Activated CD4-positive, alpha-beta T cell treated with anti-CD3 and anti-CD28 coated beads for 24 hours (primary cell): ENCODE results near the gene GLT1D1.

Experiments used
- DNase-seq, 2 donors: peaks; one replicate each; pipeline ENCODE4 v3.0.0-alpha.2; 2020; ENCODE audit warnings: low read depth in 2 of 2

GLT1D1 gene

GRCh38 chr12:129002427-129002826 lies 149.1 kb downstream of the GLT1D1 start:
- DNase-seq, result no peak

DNA sequence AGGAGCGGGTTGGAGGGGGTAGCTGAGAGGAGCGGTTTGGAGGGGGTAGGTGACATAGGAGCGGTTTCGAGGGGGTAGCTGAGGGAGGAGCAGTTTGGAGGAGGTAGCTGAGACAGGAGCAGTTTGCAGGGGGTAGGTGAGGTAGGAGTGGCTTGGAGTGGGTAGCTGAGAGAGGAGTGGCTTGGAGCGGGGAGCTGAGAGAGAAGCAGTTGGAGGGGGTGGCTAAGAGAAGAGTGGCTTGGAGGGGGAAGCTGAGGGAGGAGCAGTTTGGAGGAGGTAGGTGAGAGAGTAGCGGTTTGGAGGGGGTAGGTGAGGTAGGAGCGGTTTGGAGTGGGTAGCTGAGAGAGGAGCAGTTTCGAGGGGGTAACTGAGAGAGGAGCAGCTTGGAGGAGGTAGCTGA lies 152.1 kb downstream of the GLT1D1 start:
- DNase-seq, result no peak

DNA sequence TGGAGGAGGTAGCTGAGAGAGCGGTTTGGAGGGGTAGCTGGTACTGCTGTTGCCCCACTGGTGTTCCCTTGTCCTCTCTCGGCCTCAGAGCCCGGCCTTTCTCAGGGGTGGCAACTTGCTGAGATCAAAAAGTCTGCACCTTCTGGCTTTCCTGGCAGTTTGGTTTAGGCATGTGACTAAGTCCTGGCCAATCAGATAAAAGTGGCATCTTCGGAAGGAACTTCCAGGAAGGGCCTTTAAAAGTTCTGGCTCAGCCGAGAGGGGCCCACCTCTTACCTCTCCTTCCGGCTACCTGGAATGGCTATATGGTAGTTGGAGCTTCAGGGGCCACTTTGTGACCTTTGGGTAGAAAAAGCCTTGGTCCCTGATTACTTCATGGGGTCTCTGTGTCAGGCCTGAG lies 152.6 kb downstream of the GLT1D1 start:
- no peak for DNase-seq

DNA sequence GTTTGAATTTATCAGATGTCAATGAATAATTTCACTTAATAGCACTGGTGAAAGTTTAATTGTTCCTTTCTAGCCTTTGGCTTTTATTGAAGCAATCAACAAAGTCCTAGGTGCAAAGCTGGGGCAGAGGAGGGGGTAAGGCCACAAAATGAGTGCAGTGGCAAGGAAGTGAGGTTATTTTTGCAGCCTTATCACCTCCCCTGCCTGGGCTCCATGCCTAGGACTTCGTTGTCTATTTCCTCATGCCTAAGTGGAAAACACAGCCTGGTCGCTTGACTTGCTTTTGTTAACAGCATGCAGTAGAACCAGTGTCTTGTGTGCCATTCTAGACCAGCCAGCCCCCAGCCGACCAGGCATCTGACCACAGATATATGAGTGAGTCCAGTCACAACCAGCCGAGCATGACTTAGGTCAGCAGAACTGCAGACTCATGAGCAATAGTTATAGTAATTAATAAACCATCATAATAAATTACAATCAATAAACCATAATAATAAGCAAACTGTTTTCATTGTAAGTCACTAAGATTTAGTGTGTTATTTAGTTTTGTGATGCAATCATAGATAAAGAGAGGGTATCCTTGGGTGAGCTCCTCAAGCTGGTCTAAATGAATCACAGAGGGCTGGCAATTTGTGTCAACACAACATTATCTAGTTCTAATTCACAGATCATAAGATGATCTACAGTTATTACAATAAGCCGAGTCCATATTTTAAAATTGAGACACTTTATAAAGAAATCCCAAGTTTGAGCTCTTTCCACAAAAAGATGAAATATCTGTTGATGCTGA lies 156.8 kb downstream of the GLT1D1 start:
- no peak for DNase-seq

- no peak for DNase-seq
These were observed 162.9 kb downstream of the GLT1D1 start for GRCh38 chr12:129016159-129016558.

DNA sequence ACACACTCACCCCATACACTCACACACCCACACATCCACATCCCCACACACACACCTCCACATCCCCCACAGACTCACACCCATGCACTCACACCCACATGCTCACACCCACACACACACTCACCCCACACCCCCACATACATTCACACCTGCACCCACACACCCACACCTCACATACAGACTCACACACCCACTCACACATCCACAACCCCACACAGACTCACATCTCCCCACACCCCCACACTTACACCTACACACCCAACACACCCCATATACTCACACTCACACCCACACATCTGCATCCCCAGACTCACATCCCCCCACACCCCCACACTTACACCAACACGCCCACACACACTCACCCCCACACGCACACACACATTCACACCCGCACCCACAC lies 171.8 kb downstream of the GLT1D1 start:
- DNase-seq, result no peak

DNA sequence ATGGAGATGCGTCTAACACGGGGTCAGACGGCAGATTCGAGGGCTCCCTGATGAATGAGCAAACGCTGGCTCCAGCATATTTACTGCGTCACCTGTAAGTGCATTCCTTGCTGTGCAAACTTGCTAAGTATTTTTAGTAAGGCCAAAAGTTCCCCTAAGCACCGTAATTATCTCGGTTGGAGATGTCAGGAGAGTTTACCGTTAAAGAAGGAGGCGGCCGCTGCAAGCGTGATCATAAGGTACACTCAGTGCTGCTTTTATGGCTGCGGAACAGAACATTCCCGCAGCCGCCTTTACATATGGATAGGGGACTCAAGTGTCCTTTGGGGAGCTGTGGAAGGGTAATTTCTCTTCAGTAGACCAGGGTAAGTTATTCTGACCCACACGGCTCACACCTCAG lies 175.6 kb downstream of the GLT1D1 start:
- DNase-seq, result no peak
